ENCODE results near the gene MYH15. TPM values are rescaled to one million over a fixed set of nuclear protein-coding genes. Genes with fewer than 3 reads are reported as not detected.

The MYH15 gene
- total and polyA plus RNA-seq, 12 donors, result 0.07 to 1.0 (median 0.20) TPM; not detected in 2

- no peaks in the 10 kb centered on the region for H3K36me3 ChIP-seq (replicated peaks in 1 of 2)
- no peaks in the 10 kb centered on the region for H3K4me1 ChIP-seq (replicated peaks in 1 of 2)
- H3K4me3 ChIP-seq, result no peak overlapping the region
- no peaks in the 10 kb centered on the region for H3K9me3 ChIP-seq (replicated peaks in 1 of 3)
- 91 to 100% (median 95%) methylated on average over 2 of the region's 2 CpGs for WGBS, 4 donors
- TF ChIP-seq, protein P1, sequence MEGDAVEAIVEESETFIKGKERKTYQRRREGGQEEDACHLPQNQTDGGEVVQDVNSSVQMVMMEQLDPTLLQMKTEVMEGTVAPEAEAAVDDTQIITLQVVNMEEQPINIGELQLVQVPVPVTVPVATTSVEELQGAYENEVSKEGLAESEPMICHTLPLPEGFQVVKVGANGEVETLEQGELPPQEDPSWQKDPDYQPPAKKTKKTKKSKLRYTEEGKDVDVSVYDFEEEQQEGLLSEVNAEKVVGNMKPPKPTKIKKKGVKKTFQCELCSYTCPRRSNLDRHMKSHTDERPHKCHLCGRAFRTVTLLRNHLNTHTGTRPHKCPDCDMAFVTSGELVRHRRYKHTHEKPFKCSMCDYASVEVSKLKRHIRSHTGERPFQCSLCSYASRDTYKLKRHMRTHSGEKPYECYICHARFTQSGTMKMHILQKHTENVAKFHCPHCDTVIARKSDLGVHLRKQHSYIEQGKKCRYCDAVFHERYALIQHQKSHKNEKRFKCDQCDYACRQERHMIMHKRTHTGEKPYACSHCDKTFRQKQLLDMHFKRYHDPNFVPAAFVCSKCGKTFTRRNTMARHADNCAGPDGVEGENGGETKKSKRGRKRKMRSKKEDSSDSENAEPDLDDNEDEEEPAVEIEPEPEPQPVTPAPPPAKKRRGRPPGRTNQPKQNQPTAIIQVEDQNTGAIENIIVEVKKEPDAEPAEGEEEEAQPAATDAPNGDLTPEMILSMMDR (IDR thresholded peaks at IDR 0.05), result no peak
- TF ChIP-seq POLR2A (IDR thresholded peaks at IDR 0.05), result no peak
- DNase-seq, result no peak
- intact Hi-C loops (cut with DNase I), result no loop called here
- H3K27me3 ChIP-seq, result no peaks in the 10 kb centered on the region
- no peak overlapping the region for H3K27ac ChIP-seq
Measured at GRCh38 chr3:108394016-108394415, 116.4 kb downstream of the MYH15 start.

GRCh38 chr3:108393128-108393900, 117.1 kb downstream of the MYH15 start:
- 63 to 100% (median 76%) methylated on average over 2 to 3 of the region's 3 CpGs for WGBS, 4 donors
- intact Hi-C loops (cut with DNase I), result no loop called here
- no peak overlapping the region for H3K27ac ChIP-seq

DNA sequence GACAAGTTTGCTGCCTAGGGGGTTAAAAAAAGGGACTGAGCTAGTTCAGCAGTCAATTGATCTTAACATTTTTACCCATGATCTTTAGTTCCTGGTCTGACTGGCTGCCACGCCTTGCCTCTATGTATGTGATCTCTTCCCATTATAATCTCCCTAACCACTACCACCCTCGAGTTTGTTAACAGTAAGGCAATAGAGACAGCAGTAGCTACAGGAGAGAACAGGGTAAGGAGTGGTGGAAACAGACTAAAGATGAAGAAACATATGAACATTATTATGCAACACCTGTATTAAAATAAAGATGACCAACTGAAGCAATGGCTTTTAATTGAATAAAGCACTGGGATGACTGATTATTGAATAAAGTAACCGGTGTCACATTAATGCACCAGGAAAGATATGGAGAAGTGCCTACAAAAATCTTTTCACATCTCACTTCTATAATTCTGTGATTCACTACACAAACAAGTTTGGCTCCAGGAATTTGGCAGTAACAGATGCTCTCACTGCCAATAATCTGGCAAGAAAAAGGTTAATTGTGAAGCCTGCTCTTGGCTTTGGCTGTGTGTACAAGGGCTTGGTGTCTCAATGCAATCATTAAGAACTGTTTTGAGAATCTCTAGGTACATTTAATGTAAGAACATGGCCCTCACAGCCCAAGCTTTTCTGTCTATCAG, 118.3 kb downstream of the MYH15 start:
- no peaks in the 10 kb centered on the region for H3K9me3 ChIP-seq (replicated peaks in 1 of 3)
- no peak overlapping the region for H3K27ac ChIP-seq
- no peak overlapping the region for H3K4me3 ChIP-seq
- no peak for DNase-seq
- H3K4me1 ChIP-seq (replicated peaks in 1 of 2), result no peaks in the 10 kb centered on the region
- intact Hi-C loops (cut with DNase I), result no loop called here
- WGBS, 4 donors, result 74 to 86% (median 77%) methylated on average over 3 of the region's 3 CpGs
- no peaks in the 10 kb centered on the region for H3K27me3 ChIP-seq
- no peaks in the 10 kb centered on the region for H3K36me3 ChIP-seq (replicated peaks in 1 of 2)
- TF ChIP-seq, protein P1 (IDR thresholded peaks at IDR 0.05), result no peak
- TF ChIP-seq POLR2A (IDR thresholded peaks at IDR 0.05), result no peak

More at GRCh38 chr3:108393128-108393900, 117.1 kb downstream of the MYH15 start:
- no peaks in the 10 kb centered on the region for H3K4me1 ChIP-seq (replicated peaks in 1 of 2)
- DNase-seq, result no peak
- no peak overlapping the region for H3K4me3 ChIP-seq
- no peaks in the 10 kb centered on the region for H3K36me3 ChIP-seq (replicated peaks in 1 of 2)
- no peaks in the 10 kb centered on the region for H3K9me3 ChIP-seq (replicated peaks in 1 of 3)
- H3K27me3 ChIP-seq, result no peaks in the 10 kb centered on the region
- TF ChIP-seq POLR2A (IDR thresholded peaks at IDR 0.05), result no peak
- TF ChIP-seq, protein P1 (IDR thresholded peaks at IDR 0.05), result no peak

DNA sequence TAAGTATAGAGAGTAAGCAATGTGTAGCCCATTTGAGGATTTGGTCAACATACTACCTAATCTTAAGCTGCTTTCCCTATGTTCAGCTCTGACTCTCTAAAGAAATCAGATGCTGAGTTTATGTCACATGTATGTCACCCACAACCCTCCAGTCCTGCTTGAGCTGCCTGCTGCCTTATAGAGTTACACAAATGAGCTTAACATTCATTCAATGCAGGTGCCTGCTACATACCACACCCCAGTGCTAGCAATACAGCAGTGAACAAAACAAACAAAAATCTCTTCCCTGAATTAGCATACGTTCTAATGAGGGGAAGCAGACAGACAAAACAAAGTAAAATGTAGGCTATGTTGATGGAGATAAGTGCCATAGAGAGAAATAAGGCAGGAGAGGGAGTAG, 121.0 kb downstream of the MYH15 start:
- Histone ChIP-seq H3K4me3 (no peak overlapping the region), H3K4me1 (replicated peaks in 1 of 2) (no peaks in the 10 kb centered on the region), H3K9me3 (replicated peaks in 1 of 3) (no peaks in the 10 kb centered on the region), H3K27me3 (no peaks in the 10 kb centered on the region), H3K36me3 (replicated peaks in 1 of 2) (no peaks in the 10 kb centered on the region), H3K27ac (no peak overlapping the region)
- 61 to 76% (median 73%) methylated on average over 1 of the region's 1 CpG for WGBS, 4 donors
- TF ChIP-seq POLR2A (IDR thresholded peaks at IDR 0.05), result no peak
- DNase-seq, result no peak
- intact Hi-C loops (cut with DNase I), result no loop called here

Measured in adrenal gland (tissue), 12 donors.